ENCODE results near the gene WDSUB1.

Gene WDSUB1

DNA sequence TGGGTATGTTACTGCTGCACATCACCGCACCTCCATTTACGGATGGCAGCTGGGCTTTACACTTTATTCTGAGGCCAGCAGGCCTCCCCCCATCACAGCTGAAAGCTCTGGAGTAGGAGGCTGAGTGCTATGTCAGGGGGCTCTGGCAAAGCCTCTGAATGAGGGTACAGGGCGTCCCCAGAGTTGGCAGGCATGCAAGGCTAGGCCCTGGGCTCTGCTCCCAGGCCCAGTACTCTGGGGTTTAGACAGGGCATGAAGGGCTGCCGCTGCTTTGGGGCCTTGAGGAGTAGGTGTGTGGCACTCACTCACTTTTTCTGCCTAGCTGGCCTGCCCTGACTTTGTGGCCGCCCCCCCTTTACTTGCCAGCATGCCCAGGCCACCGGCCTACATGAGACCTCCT, 90.8 kb downstream of the WDSUB1 start:
- DNase-seq (ENCODE audit: low spot score), result no peak

DNA sequence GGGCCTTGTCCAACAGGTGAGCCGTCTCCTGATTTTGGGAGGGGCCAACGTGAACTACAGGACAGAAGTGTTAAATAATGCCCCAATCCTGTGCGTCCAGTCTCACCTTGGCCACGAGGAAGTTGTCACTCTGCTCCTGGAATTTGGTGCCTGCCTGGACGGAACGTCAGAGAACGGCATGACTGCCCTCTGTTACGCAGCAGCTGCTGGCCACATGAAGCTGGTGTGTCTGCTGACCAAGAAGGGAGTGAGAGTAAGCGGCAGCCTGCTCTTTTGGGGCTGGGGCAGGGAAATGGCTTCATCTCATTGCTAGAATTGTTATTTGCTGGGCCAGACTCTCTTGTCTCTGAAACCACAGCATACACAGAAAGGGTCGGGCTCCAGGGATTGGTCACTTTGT, 92.3 kb downstream of the WDSUB1 start:
- no peak for DNase-seq (ENCODE audit: low spot score)

DNA sequence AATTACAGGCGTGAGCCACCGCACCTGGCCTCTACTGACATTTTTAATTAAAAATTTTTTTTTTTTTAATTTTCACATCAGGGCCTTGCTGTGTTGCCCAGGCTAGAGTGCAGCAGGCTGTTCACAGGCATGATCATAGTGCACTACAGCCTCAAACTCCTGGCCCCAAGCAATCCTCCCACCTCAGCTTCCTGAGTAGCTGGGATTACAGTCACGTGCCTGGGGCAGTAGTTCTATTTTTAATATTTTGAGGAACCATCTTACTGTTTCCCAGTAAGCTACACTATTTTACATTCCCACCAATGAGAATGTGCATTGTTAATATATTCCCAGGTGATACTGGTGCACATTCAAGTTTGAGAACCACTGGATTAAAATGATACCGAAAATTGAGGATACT, 92.7 kb downstream of the WDSUB1 start:
- no peak for DNase-seq (ENCODE audit: low spot score)

DNA sequence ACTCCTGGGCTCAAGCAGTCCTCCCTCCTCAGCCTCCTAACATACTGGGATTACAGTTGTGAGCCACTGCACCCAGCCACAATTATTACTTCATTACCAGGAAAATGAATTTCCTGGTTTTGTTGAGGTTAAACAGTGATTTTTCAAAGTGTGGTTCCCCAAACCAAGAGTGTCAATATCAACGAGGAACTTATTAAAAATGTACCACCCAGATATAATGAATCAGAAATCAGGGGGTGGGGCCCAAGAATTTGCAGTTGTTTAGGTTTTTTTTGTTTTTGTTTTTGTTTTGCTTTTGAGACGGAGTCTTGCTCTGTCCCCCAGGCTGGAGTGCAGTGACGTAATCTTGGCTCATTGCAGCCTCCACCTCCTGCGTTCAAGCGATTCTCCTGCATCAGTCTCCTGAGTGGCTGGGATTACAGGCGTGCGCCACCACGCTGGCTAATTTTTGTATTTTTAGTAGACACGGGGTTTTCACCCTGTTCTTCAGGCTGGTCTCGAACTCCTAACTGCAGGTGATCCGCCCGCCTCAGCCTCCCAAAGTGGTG, 94.1 kb downstream of the WDSUB1 start:
- no peak for DNase-seq (ENCODE audit: low spot score)

DNA sequence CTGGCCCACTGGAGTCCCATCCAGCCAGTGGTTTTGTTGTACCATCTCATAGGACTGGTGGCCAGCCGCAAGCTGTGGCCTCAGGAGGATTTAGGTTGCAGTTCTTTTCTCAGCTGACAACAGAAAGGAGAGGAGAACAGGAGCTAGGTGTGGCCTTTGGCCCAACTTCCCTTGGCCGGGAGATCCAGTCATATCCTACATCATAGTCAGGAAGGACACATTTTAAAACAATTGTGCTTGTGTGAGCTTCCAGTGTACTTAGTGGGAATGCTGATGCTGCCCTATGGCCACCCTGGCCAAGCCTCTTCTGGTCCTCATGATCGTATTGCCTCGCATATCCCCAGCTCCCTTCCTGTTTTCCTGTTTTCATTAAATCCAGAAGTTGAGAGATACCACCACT, 98.1 kb downstream of the WDSUB1 start:
- DNase-seq (ENCODE audit: low spot score), result no peak

DNA sequence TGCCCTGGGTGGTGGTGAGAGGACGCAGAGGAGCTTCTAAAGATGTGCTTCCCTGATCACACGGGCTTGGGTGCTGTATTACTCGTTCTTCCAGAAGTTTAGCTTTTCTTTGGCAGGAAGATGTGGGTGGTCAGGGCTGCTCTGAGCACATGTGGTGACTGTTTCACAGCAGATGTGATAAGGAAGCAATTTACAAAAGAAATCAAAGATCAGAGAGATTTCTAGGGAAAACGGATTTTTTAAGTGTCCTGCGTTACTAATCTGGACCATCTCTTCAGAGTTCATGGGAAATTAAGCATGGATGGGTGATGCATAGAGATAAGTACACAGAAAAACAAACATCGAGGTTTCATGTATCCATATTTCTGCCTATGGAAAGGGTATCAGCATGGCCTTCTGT, 99.4 kb downstream of the WDSUB1 start:
- DNase-seq (ENCODE audit: low spot score), result no peak

DNA sequence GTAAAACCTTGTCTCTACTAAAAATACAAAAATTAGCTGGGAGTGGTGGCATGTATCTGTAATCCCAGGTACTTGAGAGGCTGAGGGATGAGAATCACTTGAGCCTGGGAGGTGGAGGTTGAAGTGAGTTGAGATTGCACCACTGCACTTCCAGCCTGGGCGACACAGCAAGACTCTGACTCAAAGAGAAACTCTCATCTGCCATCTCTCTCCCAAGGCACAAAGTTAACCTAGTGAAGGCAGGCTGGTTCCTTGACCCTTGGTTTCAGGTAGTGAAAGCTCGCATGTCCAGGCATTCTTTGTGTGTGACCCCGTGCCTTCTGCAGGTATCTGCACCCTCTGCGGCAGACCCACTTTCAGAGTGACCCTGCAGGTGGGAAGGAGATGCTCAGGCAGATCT, 100.0 kb downstream of the WDSUB1 start:
- no peak for DNase-seq (ENCODE audit: low spot score)

All from hepatic stellate cell (primary cell).